ENCODE results near the gene SAXO1. TPM values are rescaled to one million over a fixed set of nuclear protein-coding genes. Genes with fewer than 3 reads are reported as not detected.

The SAXO1 gene
- total RNA-seq, 1 donor: 0.18 TPM

DNA sequence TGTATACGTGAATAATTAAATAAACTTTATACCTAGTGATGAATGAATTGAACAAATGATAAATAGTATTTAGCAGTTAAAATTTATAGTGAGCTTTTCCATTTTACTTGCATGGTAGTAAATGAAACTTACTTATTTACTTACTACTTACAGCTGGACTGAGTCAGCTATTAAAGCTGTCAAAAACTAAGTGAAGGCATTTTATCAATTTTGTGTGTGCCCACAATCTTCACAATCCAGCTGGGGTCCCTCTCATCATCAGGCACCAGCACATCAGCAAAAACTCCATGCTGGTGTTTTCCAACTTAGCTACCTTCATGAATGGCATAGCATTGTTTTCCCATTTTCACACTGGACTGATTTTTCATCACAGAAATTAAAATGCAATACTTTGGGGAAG, 81.1 kb downstream of the SAXO1 start:
- no peak overlapping the region for H3K4me3 ChIP-seq (ENCODE audit: low read depth, low read length)
- DNase-seq (ENCODE audit: low read depth): no peak
- TF ChIP-seq, protein P1, sequence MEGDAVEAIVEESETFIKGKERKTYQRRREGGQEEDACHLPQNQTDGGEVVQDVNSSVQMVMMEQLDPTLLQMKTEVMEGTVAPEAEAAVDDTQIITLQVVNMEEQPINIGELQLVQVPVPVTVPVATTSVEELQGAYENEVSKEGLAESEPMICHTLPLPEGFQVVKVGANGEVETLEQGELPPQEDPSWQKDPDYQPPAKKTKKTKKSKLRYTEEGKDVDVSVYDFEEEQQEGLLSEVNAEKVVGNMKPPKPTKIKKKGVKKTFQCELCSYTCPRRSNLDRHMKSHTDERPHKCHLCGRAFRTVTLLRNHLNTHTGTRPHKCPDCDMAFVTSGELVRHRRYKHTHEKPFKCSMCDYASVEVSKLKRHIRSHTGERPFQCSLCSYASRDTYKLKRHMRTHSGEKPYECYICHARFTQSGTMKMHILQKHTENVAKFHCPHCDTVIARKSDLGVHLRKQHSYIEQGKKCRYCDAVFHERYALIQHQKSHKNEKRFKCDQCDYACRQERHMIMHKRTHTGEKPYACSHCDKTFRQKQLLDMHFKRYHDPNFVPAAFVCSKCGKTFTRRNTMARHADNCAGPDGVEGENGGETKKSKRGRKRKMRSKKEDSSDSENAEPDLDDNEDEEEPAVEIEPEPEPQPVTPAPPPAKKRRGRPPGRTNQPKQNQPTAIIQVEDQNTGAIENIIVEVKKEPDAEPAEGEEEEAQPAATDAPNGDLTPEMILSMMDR (IDR thresholded peaks at IDR 0.05; ENCODE audit: insufficient read depth, low read length): no peak

DNA sequence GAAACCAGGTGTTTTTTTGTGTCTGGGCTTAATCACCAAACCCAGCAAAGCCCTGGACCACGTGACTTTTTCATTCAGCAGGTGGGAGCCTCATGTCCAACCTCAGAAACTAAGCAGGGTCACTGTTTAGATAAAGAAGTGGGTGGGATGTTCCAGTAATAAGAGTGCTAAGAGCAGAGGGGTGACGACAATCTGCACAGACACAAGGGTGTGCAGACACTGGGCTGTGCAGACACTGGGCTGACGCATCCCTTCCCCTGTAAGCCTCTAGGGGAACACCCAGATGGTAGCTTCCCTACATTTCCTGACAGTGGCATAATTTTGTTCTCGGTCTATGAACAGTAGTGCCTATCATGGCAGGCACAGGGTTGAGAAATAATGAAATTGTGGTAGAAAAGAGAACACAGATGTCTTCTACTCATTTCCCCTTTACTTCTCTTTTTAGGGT, 85.1 kb downstream of the SAXO1 start:
- no peak overlapping the region for H3K4me3 ChIP-seq (ENCODE audit: low read depth, low read length)
- no peak for DNase-seq (ENCODE audit: low read depth)
- TF ChIP-seq, protein P1 (IDR thresholded peaks at IDR 0.05; ENCODE audit: insufficient read depth, low read length): no peak

DNA sequence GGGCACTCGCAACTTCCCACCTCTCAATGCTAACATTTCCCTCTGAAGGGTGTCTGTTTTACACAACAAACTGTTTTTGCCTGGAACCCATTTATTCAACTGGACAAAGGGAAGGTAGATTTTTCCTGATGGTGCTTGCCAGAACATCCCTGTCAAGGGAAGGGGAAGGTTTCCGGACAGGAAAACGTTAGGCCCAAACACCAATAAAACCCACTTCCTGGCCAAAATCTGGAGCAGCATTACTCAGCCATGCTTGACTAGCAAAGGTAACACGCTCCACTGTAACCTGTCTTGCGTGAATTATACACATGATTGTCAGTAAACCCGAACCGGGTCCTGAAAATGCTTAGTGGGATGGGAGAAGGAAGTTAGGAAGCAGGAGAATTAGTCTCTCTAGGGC, 90.2 kb downstream of the SAXO1 start:
- DNase-seq (ENCODE audit: low read depth): no peak
- H3K4me3 ChIP-seq (ENCODE audit: low read depth, low read length): no peak overlapping the region
- TF ChIP-seq, protein P1 (IDR thresholded peaks at IDR 0.05; ENCODE audit: insufficient read depth, low read length): no peak

DNA sequence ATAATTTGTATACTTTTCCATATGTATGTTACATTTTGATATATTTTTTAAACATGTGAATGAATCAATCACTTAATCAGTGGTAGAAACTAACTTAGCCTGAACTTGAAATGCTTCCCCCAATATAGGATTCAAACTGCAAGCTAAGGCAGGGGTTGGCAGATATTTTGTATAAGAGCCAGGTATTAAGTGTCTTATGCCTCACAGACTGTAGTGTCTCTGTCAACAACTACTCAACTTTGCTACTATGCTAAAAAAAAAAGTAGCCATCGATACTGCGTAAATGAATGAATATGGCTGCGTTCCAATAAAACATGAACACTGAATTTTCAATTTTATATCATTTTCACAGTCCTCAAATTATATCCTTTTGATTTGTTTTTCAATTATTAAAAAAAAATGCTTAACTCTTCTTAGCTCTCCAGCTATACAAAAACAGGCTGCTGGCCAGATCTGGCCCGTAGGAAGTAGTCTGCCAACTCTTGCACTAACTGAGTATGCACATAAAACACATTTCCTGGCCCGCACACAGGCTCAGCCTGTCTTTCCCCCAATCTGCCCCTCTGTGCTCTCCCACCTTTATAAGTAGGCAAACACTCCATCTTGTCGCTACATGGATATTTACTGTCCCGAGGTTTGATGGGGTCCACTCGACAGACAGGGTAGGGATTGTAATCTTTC, 91.8 kb downstream of the SAXO1 start:
- TF ChIP-seq, protein P1 (IDR thresholded peaks at IDR 0.05; ENCODE audit: insufficient read depth, low read length): no peak
- DNase-seq (ENCODE audit: low read depth): no peak
- no peak overlapping the region for H3K4me3 ChIP-seq (ENCODE audit: low read depth, low read length)

DNA sequence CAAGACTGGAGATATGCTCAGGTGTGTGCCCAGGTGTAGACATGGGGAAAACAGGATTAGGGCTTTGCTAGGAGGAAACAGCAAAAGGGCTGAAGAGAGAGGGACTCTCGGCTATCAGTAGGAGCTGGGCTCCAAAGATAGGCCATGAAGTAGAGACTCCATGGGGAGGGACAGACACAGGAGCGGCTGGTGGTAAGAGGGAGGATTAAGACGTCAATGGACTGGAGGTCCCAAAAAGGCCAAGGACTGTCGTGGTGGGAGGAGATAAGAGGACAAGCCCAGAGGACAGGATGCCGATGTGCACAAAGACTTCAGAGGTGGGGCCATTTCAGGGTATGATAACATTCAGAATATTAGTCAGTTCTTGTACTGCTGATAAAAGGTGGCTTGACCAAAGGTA, 93.1 kb downstream of the SAXO1 start:
- TF ChIP-seq, protein P1 (IDR thresholded peaks at IDR 0.05; ENCODE audit: insufficient read depth, low read length): no peak
- no peak for DNase-seq (ENCODE audit: low read depth)
- H3K4me3 ChIP-seq (ENCODE audit: low read depth, low read length): no peak overlapping the region

DNA sequence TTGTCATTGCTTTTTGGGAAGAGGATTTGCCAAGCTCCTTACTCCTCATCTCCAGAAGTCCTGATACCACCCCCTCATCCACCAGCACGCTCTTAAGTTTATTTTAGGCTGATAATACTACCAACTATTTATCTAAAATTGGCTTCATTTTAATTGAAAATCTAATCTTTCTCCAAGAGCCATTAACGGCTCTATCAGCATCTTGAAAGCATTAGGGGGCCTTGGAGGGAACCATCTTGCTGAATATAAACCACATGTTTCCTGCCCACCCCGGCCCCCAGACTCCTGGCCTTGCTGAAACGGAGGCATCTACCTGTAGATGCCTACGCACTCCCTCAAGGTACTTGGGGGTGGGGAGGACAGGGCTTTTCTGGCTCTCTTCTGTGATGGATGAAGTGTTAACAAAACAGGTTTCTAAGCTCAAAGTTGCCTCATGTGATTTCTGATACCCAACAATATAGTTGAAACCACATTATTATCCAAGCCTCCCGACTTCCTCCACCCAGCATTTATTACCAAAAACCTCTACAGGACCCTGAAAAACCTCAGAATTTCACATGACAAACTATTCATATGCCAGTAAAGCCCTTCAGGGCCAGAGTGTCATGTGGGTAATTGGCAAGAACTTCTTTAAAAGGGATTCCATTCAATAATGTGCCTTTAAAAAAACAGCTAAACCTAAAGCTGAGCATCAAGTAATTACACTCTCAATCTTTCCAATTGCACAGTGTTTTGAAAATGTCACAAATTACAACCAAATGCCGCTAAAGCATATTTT, 96.7 kb downstream of the SAXO1 start:
- TF ChIP-seq, protein P1 (IDR thresholded peaks at IDR 0.05; ENCODE audit: insufficient read depth, low read length): no peak
- no peak for DNase-seq (ENCODE audit: low read depth)
- H3K4me3 ChIP-seq (ENCODE audit: low read depth, low read length): no peak overlapping the region
